Cardiac muscle cell (in vitro differentiated cells and primary cell): ENCODE measurements around the gene RRP1. TPM values are rescaled to one million over a fixed set of nuclear protein-coding genes. Genes with fewer than 3 reads are reported as not detected.

Experiments
- DNase-seq, 2 donors: peaks; one replicate each; pipeline versions ENCODE4 v3.0.0 to v3.0.0-alpha.2; 2010 to 2017; ENCODE audit warnings: low read depth in 1 of 2, low spot score in 1 of 2
- H3K27ac ChIP-seq: fragments of 200-600 bp; sonication (generic); 2 replicates; pipeline ENCODE4 v1.5.1; 2016
- H3K27me3 ChIP-seq: fragments of 200-600 bp; sonication (generic); 2 replicates; pipeline ENCODE4 v1.6.0; 2016; ENCODE audit warnings: control low read depth
- H3K36me3 ChIP-seq: fragments of 200-600 bp; sonication (generic); 2 replicates; pipeline ENCODE4 v1.5.1; 2016; ENCODE audit warnings: control low read depth
- H3K4me1 ChIP-seq: fragments of 200-600 bp; sonication (generic); 2 replicates; pipeline ENCODE4 v1.8.1; 2017; ENCODE audit warnings: low read depth, mild to moderate bottlenecking, mixed run types
- H3K4me3 ChIP-seq: fragments of 200-600 bp; sonication (generic); 2 replicates; pipeline ENCODE4 v1.5.1; 2016; ENCODE audit warnings: mild to moderate bottlenecking
- H3K9me3 ChIP-seq: fragments of 200-600 bp; sonication (generic); 2 replicates; pipeline ENCODE4 v1.5.1; 2017; ENCODE audit warnings: low read depth, mild to moderate bottlenecking, control low read depth
- polyA plus RNA-seq: library from polyadenylated mRNA; unstranded; fragments of >200 nt; fragmentation: Nextera tagmentation; extraction: Ambion mirVana; gene quantifications from 2 replicates; pipeline ENCODE4 v1.2.1, GENCODE V29; 2016
- total RNA-seq: library from RNA; depleted of rRNA; stranded (reverse); fragments of >200 nt; gene quantifications from 2 replicates; pipeline ENCODE4 v1.2.3, GENCODE V29; 2016
- TF ChIP-seq, protein P1 (sequence below): IDR thresholded peaks from 2 replicates; pipeline ENCODE4 v1.5.1; 2012; ENCODE audit warnings: low read depth, mild to moderate bottlenecking, low read length

The RRP1 gene
- total and polyA plus RNA-seq, 2 experiments from 2014 or later = 20.1 to 27.8 TPM

- TF ChIP-seq, protein P1, sequence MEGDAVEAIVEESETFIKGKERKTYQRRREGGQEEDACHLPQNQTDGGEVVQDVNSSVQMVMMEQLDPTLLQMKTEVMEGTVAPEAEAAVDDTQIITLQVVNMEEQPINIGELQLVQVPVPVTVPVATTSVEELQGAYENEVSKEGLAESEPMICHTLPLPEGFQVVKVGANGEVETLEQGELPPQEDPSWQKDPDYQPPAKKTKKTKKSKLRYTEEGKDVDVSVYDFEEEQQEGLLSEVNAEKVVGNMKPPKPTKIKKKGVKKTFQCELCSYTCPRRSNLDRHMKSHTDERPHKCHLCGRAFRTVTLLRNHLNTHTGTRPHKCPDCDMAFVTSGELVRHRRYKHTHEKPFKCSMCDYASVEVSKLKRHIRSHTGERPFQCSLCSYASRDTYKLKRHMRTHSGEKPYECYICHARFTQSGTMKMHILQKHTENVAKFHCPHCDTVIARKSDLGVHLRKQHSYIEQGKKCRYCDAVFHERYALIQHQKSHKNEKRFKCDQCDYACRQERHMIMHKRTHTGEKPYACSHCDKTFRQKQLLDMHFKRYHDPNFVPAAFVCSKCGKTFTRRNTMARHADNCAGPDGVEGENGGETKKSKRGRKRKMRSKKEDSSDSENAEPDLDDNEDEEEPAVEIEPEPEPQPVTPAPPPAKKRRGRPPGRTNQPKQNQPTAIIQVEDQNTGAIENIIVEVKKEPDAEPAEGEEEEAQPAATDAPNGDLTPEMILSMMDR = no peak
- H3K9me3 ChIP-seq = no peaks in the 10 kb centered on the region
- peaks cover 8% of the 10 kb centered on the region for H3K36me3 ChIP-seq
- no peak for DNase-seq
- H3K27ac ChIP-seq = no peak overlapping the region
- H3K27me3 ChIP-seq = no peaks in the 10 kb centered on the region
- H3K4me3 ChIP-seq = no peak overlapping the region
- H3K4me1 ChIP-seq = no peaks in the 10 kb centered on the region
Observed at GRCh38 chr21:43755820-43756594, 33.4 kb upstream of the RRP1 start.

DNA sequence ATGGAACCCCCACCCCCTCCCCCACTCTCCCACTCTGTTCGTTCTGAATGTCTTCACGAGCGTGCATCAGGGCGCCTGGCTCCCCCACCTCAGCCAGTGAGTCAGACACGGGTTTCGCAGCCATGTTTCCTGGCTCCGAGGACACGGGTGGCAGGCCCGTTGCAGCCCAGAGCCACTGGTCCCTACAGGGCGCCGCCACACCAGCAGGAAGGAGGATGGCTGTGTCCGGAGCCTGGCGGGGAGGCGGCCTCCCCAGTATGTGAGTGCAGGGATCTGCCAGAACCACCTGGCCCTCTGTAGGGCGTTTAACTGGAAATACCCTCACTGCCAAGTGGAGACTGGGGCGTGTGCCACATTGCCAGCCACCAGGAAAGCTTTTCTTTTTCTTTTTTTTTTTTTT lies 31.8 kb upstream of the RRP1 start:
- H3K4me1 ChIP-seq = no peaks in the 10 kb centered on the region
- peaks cover 4% of the 10 kb centered on the region for H3K36me3 ChIP-seq
- H3K9me3 ChIP-seq = no peaks in the 10 kb centered on the region
- TF ChIP-seq, protein P1 = no peak
- no peak overlapping the region for H3K4me3 ChIP-seq
- no peak overlapping the region for H3K27ac ChIP-seq
- no peak for DNase-seq
- no peaks in the 10 kb centered on the region for H3K27me3 ChIP-seq

GRCh38 chr21:43758111-43758641 lies 31.2 kb upstream of the RRP1 start:
- Histone ChIP-seq H3K9me3 (no peaks in the 10 kb centered on the region), H3K36me3 (peaks cover 4% of the 10 kb centered on the region), H3K4me3 (no peak overlapping the region), H3K4me1 (no peaks in the 10 kb centered on the region), H3K27me3 (no peaks in the 10 kb centered on the region), H3K27ac (no peak overlapping the region)
- TF ChIP-seq, protein P1 = no peak
- DNase-seq = peak in 1 of 2 donors; percentile 86

- Histone ChIP-seq H3K4me3 (no peak overlapping the region), H3K27ac (no peak overlapping the region), H3K4me1 (no peaks in the 10 kb centered on the region), H3K36me3 (peaks cover 4% of the 10 kb centered on the region), H3K9me3 (no peaks in the 10 kb centered on the region), H3K27me3 (no peaks in the 10 kb centered on the region)
- no peak for DNase-seq
- TF ChIP-seq, protein P1 = no peak
Observed at GRCh38 chr21:43758811-43759210, 30.6 kb upstream of the RRP1 start.

- peaks cover 4% of the 10 kb centered on the region for H3K36me3 ChIP-seq
- no peak overlapping the region for H3K4me3 ChIP-seq
Observed at GRCh38 chr21:43759651-43760050, 29.7 kb upstream of the RRP1 start.

More at GRCh38 chr21:43759651-43760050, 29.7 kb upstream of the RRP1 start:
- no peak for DNase-seq
- Histone ChIP-seq H3K4me1 (no peaks in the 10 kb centered on the region), H3K27ac (no peak overlapping the region), H3K27me3 (no peaks in the 10 kb centered on the region), H3K9me3 (no peaks in the 10 kb centered on the region)
- TF ChIP-seq, protein P1 = no peak
